Trophoblast cell (in vitro differentiated cells and primary cell): Measurements from ENCODE around the gene ESR2. TPM values are rescaled to one million over a fixed set of nuclear protein-coding genes. Genes with fewer than 3 reads are reported as not detected.

Experiments
- DNase-seq, 2 donors: peaks; one replicate each; pipeline ENCODE4 v3.0.0-alpha.2; 2016
- H2AFZ ChIP-seq: 2 replicates; pipeline ENCODE4 v1.6.1; 2013; ENCODE audit warnings: low read length, moderate library complexity, mild to moderate bottlenecking; ENCODE audit not compliant: insufficient read depth, poor library complexity
- H2AK5ac ChIP-seq: 2 replicates; pipeline ENCODE4 v1.6.1; 2013; ENCODE audit warnings: mild to moderate bottlenecking, low read length
- H2BK120ac ChIP-seq: 2 replicates; pipeline ENCODE4 v1.6.1; 2013; ENCODE audit warnings: low read length, mild to moderate bottlenecking, moderate library complexity; ENCODE audit not compliant: insufficient read depth, poor library complexity
- H2BK12ac ChIP-seq: 2 replicates; pipeline ENCODE4 v1.6.1; 2013; ENCODE audit warnings: mild to moderate bottlenecking, low read length, moderate library complexity
- H2BK5ac ChIP-seq: 2 replicates; pipeline ENCODE4 v1.6.1; 2013; ENCODE audit warnings: low read length, low read depth, moderate library complexity, mild to moderate bottlenecking; ENCODE audit not compliant: poor library complexity
- H3K14ac ChIP-seq: 2 replicates; pipeline ENCODE4 v1.6.1; 2013; ENCODE audit warnings: mild to moderate bottlenecking, low read length
- H3K18ac ChIP-seq: 2 replicates; pipeline ENCODE4 v1.6.1; 2013; ENCODE audit warnings: mild to moderate bottlenecking, low read length
- H3K23ac ChIP-seq: 2 replicates; pipeline ENCODE4 v1.6.1; 2013; ENCODE audit warnings: low read length
- H3K27ac ChIP-seq: 2 replicates; pipeline ENCODE4 v1.5.1; 2013; ENCODE audit warnings: low read depth, mild to moderate bottlenecking, inconsistent platforms, low read length, moderate library complexity
- H3K27me3 ChIP-seq: 2 replicates; pipeline ENCODE4 v1.6.1; 2013; ENCODE audit warnings: inconsistent platforms, mild to moderate bottlenecking, low read length, moderate library complexity; ENCODE audit not compliant: insufficient read depth
- H3K36me3 ChIP-seq, 2 experiments: 1 replicate in 1 of 2; 2 replicates in 1 of 2; pipeline ENCODE4 v1.6.1; 2013; ENCODE audit warnings: low read length in 2 of 2, mild to moderate bottlenecking in 2 of 2, moderate library complexity in 1 of 2; ENCODE audit not compliant: insufficient read depth in 2 of 2, control insufficient read depth in 1 of 2
- H3K4ac ChIP-seq: 2 replicates; pipeline ENCODE4 v1.6.1; 2013; ENCODE audit warnings: low read depth, mild to moderate bottlenecking, low read length, moderate library complexity
- H3K4me1 ChIP-seq, 2 experiments: 1 replicate in 1 of 2; 2 replicates in 1 of 2; pipeline ENCODE4 v1.6.1; 2013; ENCODE audit warnings: low read length in 2 of 2, mild to moderate bottlenecking in 2 of 2, moderate library complexity in 1 of 2; ENCODE audit not compliant: insufficient read depth in 2 of 2, control insufficient read depth in 1 of 2
- H3K4me2 ChIP-seq: 2 replicates; pipeline ENCODE4 v1.6.1; 2013; ENCODE audit warnings: inconsistent platforms, mild to moderate bottlenecking, low read length, moderate library complexity
- H3K4me3 ChIP-seq: 2 replicates; pipeline ENCODE4 v1.5.1; 2013; ENCODE audit warnings: mild to moderate bottlenecking, low read depth, low read length, inconsistent platforms
- H3K79me1 ChIP-seq: one replicate; pipeline ENCODE4 v1.6.1; 2013; ENCODE audit warnings: low read length
- H3K79me2 ChIP-seq: 2 replicates; pipeline ENCODE4 v1.6.1; 2013; ENCODE audit warnings: low read length, mild to moderate bottlenecking; ENCODE audit not compliant: control insufficient read depth, insufficient read depth, poor library complexity
- H3K9ac ChIP-seq: 2 replicates; pipeline ENCODE4 v1.6.1; 2013; ENCODE audit warnings: mild to moderate bottlenecking, low read length
- H3K9me3 ChIP-seq: 2 replicates; pipeline ENCODE4 v1.6.1; 2013; ENCODE audit warnings: low read depth, mild to moderate bottlenecking, control low read depth, inconsistent platforms, low read length; ENCODE audit not compliant: insufficient read depth
- H4K12ac ChIP-seq: 2 replicates; pipeline ENCODE4 v1.6.1; 2013; ENCODE audit warnings: low read depth, mild to moderate bottlenecking, low read length, moderate library complexity
- H4K8ac ChIP-seq: 2 replicates; pipeline ENCODE4 v1.6.1; 2013; ENCODE audit warnings: low read depth, mild to moderate bottlenecking, low read length, moderate library complexity
- H4K91ac ChIP-seq: one replicate; pipeline ENCODE4 v1.6.1; 2013; ENCODE audit warnings: low read depth, mild to moderate bottlenecking, low read length, moderate library complexity
- whole genome bisulfite sequencing: extraction: QIAGEN DNeasy Blood & Tissue Kit; methylation state at CpG from one replicate; pipeline ENCODE4 v1.1.7; 2013; ENCODE audit warnings: missing lambda C conversion rate; ENCODE audit not compliant: insufficient read length, insufficient coverage; ENCODE audit errors: extremely low coverage; 5-methylcytosine and 5-hydroxymethylcytosine counted together
- polyA plus RNA-seq: library from polyadenylated mRNA; stranded (reverse); fragments of 200-250 nt; gene quantifications from 2 replicates; pipeline ENCODE4 v1.2.3, GENCODE V29; 2013

ESR2 gene
- polyA plus RNA-seq = 0.03 and 0.06 TPM in 2 replicates

- H3K4me3 ChIP-seq = peak within 1 kb of the TSS; percentile 13
- no peak within 1 kb of the TSS for H3K14ac ChIP-seq
- peak within 1 kb of the TSS; percentile 73 for H3K4me2 ChIP-seq
- H3K79me2 ChIP-seq = no peaks in the 10 kb centered on the region
- no peak within 1 kb of the TSS for H3K27ac ChIP-seq
- no peak within 1 kb of the TSS for H3K4ac ChIP-seq
- no peak within 1 kb of the TSS for H4K12ac ChIP-seq
- no peak within 1 kb of the TSS for H4K91ac ChIP-seq
- no peak within 1 kb of the TSS for H2BK12ac ChIP-seq
- peaks cover 8 to 9% of the 10 kb centered on the region in 2 experiments for H3K4me1 ChIP-seq
- H2BK120ac ChIP-seq = no peak within 1 kb of the TSS
- H3K27me3 ChIP-seq = no peaks in the 10 kb centered on the region
- H3K9ac ChIP-seq = no peak within 1 kb of the TSS
- peak in 1 of 2 donors; percentile 23 for DNase-seq
- H3K23ac ChIP-seq = no peak within 1 kb of the TSS
- no peaks in the 10 kb centered on the region for H3K36me3 ChIP-seq
- H3K9me3 ChIP-seq = no peaks in the 10 kb centered on the region
- H2AK5ac ChIP-seq = no peak within 1 kb of the TSS
- peak within 1 kb of the TSS; percentile 77 for H2AFZ ChIP-seq
- H3K18ac ChIP-seq = no peak within 1 kb of the TSS
- H2BK5ac ChIP-seq = no peak within 1 kb of the TSS
- no CpG with 5 or more reads among the region's 49 CpGs for WGBS
- H4K8ac ChIP-seq = no peak within 1 kb of the TSS
- H3K79me1 ChIP-seq = no peaks in the 10 kb centered on the region
Observed at GRCh38 chr14:64293976-64294671, at the start of gene ESR2. Gene ESR2, minus strand, starts transcription at chr14:64294371. Its CDS starts 11,386 bp downstream, at chr14:64282985.

DNA sequence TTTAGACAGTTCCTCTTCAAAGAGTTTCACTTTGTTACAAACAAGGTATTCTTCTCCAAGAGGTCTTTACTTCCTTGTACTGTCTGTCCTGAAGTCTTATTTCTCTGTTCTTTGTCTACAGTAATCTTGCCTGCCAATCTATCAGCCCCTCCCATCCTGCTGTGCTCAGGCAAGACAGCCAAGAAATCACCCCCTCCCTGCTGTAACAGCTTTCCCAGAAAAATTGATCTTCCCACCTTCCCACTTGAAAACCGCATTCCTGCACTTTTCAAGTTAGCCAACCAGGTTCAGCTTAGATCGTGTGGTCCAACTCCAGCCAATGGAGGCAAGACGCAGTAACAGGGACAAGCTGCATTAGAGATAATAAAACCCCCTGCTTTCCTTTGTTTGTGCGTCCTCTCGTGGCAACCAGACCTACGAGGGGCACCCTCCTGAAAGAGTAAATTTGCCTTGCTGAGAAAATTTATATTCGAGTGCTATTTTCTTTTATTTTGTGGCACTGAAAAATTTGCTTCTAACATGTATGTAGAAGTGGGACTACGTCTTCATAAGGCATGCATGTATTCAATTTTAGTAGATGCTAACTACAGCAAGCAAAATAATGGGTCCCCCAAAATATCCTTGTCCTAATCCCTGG is 46.5 kb upstream of the ESR2 start:
- no peak overlapping the region for H2AFZ ChIP-seq
- no peak overlapping the region for H3K23ac ChIP-seq
- H3K18ac ChIP-seq = no peak overlapping the region
- peaks cover 5% of the 10 kb centered on the region for H3K9me3 ChIP-seq
- H4K12ac ChIP-seq = no peak overlapping the region
- no peak overlapping the region for H4K91ac ChIP-seq
- H4K8ac ChIP-seq = no peak overlapping the region
- no peaks in the 10 kb centered on the region for H3K27me3 ChIP-seq
- H3K79me2 ChIP-seq = peaks cover 5% of the 10 kb centered on the region
- H3K4ac ChIP-seq = no peak overlapping the region
- no peak overlapping the region for H3K4me2 ChIP-seq
- no peak overlapping the region for H2BK5ac ChIP-seq
- DNase-seq = no peak
- H3K4me3 ChIP-seq = no peak overlapping the region
- no CpG with 5 or more reads among the region's 8 CpGs for WGBS
- H3K9ac ChIP-seq = no peak overlapping the region
- no peak overlapping the region for H2AK5ac ChIP-seq
- peaks cover 8% of the 10 kb centered on the region for H3K79me1 ChIP-seq
- peaks cover 0 to 2% of the 10 kb centered on the region in 2 experiments for H3K36me3 ChIP-seq
- no peak overlapping the region for H3K14ac ChIP-seq
- no peak overlapping the region for H2BK12ac ChIP-seq
- peaks cover 0 to 3% of the 10 kb centered on the region in 2 experiments for H3K4me1 ChIP-seq
- H2BK120ac ChIP-seq = no peak overlapping the region
- H3K27ac ChIP-seq = no peak overlapping the region

DNA sequence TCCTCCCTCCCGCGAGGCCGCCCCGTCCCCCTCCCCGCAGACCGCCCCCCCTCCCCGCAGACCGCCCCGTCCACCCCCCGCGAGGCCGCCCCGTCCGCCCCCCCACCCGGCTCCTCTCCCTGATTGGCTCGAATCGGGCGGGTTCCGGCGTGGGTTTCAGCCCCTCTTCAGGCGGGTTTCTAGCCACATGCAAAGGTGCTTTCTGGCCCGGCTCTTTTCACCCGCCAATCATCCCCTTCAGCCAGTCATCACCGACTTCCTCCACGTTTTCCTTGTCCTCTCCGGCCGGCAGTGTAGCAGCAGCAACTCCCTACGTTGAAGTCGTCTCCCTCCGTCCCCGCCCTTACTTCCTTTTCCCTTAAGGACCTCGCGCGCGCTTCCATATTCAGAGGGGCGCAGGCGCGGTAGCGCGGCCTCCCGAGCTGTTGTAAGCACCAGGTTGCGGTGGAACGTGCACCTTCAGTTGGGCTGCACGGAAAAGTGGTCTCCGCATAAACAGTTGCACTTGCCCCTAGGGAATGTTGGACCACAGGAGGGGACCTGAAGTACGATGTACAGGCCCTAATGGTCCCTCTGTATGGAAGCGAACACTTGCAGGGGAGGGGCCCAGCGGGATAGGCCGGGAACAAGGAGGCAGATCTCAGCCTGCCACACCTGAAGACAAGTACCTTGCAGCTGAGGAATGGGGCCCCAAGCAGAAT is 44.6 kb upstream of the ESR2 start:
- H2BK12ac ChIP-seq = no peak overlapping the region
- peak overlapping the region; percentile 11 for H3K18ac ChIP-seq
- peak overlapping the region; percentile 88 for H3K27ac ChIP-seq
- H2BK120ac ChIP-seq = peak overlapping the region; percentile 9
- H3K27me3 ChIP-seq = no peaks in the 10 kb centered on the region
- peaks cover 0 to 2% of the 10 kb centered on the region in 2 experiments for H3K36me3 ChIP-seq
- H2BK5ac ChIP-seq = peak overlapping the region; percentile 1
- H3K4ac ChIP-seq = peak overlapping the region; percentile 3
- H3K79me2 ChIP-seq = peaks cover 5% of the 10 kb centered on the region
- peak overlapping the region; percentile 86 for H4K91ac ChIP-seq
- peaks cover 0 to 3% of the 10 kb centered on the region in 2 experiments for H3K4me1 ChIP-seq
- DNase-seq = peak; percentile 97 to 98
- peak overlapping the region; percentile 55 for H2AFZ ChIP-seq
- peak overlapping the region; percentile 83 for H3K4me3 ChIP-seq
- H3K4me2 ChIP-seq = peak overlapping the region; percentile 82
- no peak overlapping the region for H3K23ac ChIP-seq
- H2AK5ac ChIP-seq = peak overlapping the region; percentile 6
- H4K12ac ChIP-seq = peak overlapping the region; percentile 31
- no CpG with 5 or more reads among the region's 49 CpGs for WGBS
- H3K9ac ChIP-seq = peak overlapping the region; percentile 91
- peaks cover 5% of the 10 kb centered on the region for H3K9me3 ChIP-seq
- peaks cover 8% of the 10 kb centered on the region for H3K79me1 ChIP-seq
- H3K14ac ChIP-seq = peak overlapping the region; percentile 28
- H4K8ac ChIP-seq = peak overlapping the region; percentile 81

DNA sequence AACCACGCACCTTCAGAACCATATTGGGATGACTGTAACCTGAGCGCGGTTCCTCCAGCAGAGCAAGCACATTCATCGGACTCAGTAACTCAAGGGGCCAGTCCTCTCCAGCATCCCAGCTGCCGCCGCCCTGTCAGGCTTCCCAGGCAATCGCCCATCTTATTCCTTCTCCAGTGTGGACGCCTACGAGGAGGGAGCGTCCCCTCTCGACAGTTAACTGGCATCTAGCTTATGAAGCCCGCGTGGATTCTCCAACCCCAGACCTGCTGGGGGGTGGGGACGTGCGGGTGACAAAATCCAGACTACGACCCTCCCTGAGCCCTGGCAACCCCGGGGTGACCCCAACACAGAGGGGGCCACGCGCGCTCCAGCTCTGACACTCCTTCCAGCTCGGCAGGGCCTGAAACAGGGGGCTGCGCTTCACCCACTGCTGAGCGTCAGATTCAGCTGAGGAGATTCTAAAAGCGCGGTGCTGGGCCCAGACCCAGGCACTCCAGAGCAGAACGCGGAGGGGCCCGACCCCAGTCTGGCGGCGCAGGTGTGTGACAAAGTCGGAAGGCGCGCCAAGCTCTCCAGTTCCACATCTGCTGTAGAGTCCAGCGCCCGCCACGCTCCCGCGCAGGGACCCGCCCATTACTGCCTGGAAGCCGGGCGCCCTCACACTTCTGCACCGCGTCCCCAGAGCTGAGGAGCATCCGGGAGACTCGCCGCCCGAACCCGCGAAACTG is 43.9 kb upstream of the ESR2 start:
- DNase-seq = peak; percentile 84 to 87
- H3K79me2 ChIP-seq = peaks cover 5% of the 10 kb centered on the region
- H2BK12ac ChIP-seq = no peak overlapping the region
- peak overlapping the region; percentile 79 for H4K91ac ChIP-seq
- peaks cover 0 to 3% of the 10 kb centered on the region in 2 experiments for H3K4me1 ChIP-seq
- peak overlapping the region; percentile 83 for H3K4me3 ChIP-seq
- H3K27me3 ChIP-seq = no peaks in the 10 kb centered on the region
- peak overlapping the region; percentile 30 for H3K9ac ChIP-seq
- peak overlapping the region; percentile 78 for H3K14ac ChIP-seq
- H3K4me2 ChIP-seq = peak overlapping the region; percentile 97
- H3K4ac ChIP-seq = peak overlapping the region; percentile 49
- H4K12ac ChIP-seq = peak overlapping the region; percentile 82
- H3K79me1 ChIP-seq = peaks cover 8% of the 10 kb centered on the region
- peak overlapping the region; percentile 9 for H2AK5ac ChIP-seq
- peaks cover 0 to 2% of the 10 kb centered on the region in 2 experiments for H3K36me3 ChIP-seq
- peak overlapping the region; percentile 6 for H3K18ac ChIP-seq
- H3K27ac ChIP-seq = peak overlapping the region; percentile 88
- H2BK5ac ChIP-seq = peak overlapping the region; percentile 65
- peak overlapping the region; percentile 55 for H2AFZ ChIP-seq
- H3K9me3 ChIP-seq = peaks cover 5% of the 10 kb centered on the region
- no peak overlapping the region for H3K23ac ChIP-seq
- peak overlapping the region; percentile 49 for H2BK120ac ChIP-seq
- WGBS = no CpG with 5 or more reads among the region's 49 CpGs
- H4K8ac ChIP-seq = peak overlapping the region; percentile 83
